ENCODE data around the gene SH3BP5.

- no peak for TF ChIP-seq CTCF (conservative IDR thresholded peaks at IDR 0.05; ENCODE audit: low read length)
- no peak for TF ChIP-seq EZH2phosphoT487 (IDR thresholded peaks at IDR 0.05; ENCODE audit: borderline replicate concordance, low read depth, low read length)
These were observed 64.9 kb downstream of the SH3BP5 start for GRCh38 chr3:15267502-15267901.
